ENCODE results near the gene RHO. TPM values are rescaled to one million over a fixed set of nuclear protein-coding genes. Genes with fewer than 3 reads are reported as not detected.
A peak's percentile ranks its signal among the peaks of the same experiment; 100 is the strongest.
"Not testable (repeated sequence)": the region's sequence is repeated elsewhere in the genome, so short reads cannot be mapped to it uniquely, and the experiment has no call there.

RHO gene
- total and polyA plus RNA-seq, 4 donors = 0.06 TPM; not detected in 3

DNA sequence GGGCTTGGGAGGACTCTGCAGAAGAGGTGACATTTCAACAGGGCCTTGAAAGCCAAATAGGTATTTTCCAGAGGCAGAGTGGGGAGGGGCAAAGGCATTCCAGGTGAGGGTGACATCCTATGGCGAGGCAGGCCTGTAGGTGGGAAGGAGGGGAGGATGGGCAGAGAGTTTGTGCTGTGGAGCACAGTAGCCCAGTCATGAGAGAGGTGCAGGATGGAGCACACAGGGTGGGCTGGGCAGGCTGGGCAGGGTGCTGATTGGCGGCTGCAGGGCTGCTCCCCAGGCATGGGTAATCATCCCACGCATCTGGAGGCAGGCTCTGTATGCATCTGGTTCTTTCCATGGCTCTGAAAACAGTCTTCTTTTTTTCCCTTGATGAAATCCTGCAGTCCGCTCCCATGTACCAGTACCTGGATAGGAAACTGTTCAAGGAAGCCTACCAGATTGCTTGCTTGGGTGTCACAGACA lies 40.5 kb upstream of the RHO start:
- H3K4me1 ChIP-seq (ENCODE audit: control insufficient read depth, insufficient read depth, low read length) = peaks cover 37% of the 10 kb centered on the region
- H3K27me3 ChIP-seq (ENCODE audit: control insufficient read depth, insufficient read depth, low read length); H3K27ac ChIP-seq (ENCODE audit: low read depth, low read length); H3K9me3 ChIP-seq (ENCODE audit: control insufficient read depth, insufficient read depth, low read length); DNase-seq (ENCODE audit: low read depth in 4 of 6, low spot score in 6 of 6); H3K4me3 ChIP-seq (ENCODE audit: low read depth, low read length): not testable (repeated sequence)
- 83% methylated on average over 4 of the region's 4 CpGs for WGBS (ENCODE audit: insufficient coverage)
- peaks cover 29% of the 10 kb centered on the region for H3K36me3 ChIP-seq (ENCODE audit: control insufficient read depth, insufficient read depth, low read length)

DNA sequence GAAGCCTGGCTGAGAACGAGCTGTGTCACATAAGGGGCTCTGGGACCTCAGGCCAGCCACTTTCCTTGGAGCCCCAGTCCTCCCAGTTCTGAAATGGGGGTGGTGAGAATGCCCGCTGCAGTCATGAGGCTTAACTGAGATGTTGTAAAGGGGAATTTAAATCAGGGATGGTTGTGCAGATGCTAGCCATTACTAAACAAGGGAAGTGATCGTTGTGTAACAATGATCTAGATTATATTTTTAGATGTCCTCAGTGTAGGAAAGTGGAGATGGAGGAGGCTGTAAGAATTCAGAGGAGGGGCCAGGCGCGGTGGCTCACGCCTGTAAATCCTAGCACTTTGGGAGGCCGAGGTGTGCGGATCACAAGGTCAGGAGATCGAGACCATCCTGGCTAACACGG lies 39.2 kb upstream of the RHO start:
- not testable (repeated sequence) for DNase-seq (ENCODE audit: low read depth in 4 of 6, low spot score in 6 of 6); H3K27ac ChIP-seq (ENCODE audit: low read depth, low read length); H3K9me3 ChIP-seq (ENCODE audit: control insufficient read depth, insufficient read depth, low read length); H3K27me3 ChIP-seq (ENCODE audit: control insufficient read depth, insufficient read depth, low read length); H3K4me3 ChIP-seq (ENCODE audit: low read depth, low read length)
- 96% methylated on average over 3 of the region's 10 CpGs for WGBS (ENCODE audit: insufficient coverage)
- H3K36me3 ChIP-seq (ENCODE audit: control insufficient read depth, insufficient read depth, low read length) = peaks cover 28% of the 10 kb centered on the region
- H3K4me1 ChIP-seq (ENCODE audit: control insufficient read depth, insufficient read depth, low read length) = peaks cover 37% of the 10 kb centered on the region

DNA sequence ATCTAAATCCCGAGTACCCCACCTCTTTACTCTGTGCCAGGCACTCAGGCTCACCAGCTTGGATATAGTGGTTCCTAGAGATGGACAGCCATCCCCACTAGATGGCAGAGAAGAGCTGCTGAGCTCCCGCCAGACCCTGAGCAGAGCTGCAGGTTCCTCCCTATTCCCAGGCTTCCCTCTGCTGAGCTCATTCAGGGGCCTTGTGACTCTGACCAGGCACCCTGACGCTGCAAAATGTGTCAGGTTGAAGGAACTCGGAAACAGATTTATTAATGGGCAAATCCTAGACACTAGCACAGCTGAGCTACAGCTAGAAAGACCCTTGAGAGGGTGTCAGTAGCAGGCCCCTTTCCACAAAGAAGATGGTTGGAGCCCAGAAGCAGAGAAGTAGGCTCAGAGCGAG lies 38.2 kb upstream of the RHO start:
- Histone ChIP-seq H3K36me3 (ENCODE audit: control insufficient read depth, insufficient read depth, low read length) (peaks cover 29% of the 10 kb centered on the region), H3K4me3 (ENCODE audit: low read depth, low read length) (no peak overlapping the region), H3K4me1 (ENCODE audit: control insufficient read depth, insufficient read depth, low read length) (peaks cover 37% of the 10 kb centered on the region), H3K27me3 (ENCODE audit: control insufficient read depth, insufficient read depth, low read length) (no peaks in the 10 kb centered on the region), H3K27ac (ENCODE audit: low read depth, low read length) (peak overlapping the region; percentile 40), H3K9me3 (ENCODE audit: control insufficient read depth, insufficient read depth, low read length) (no peaks in the 10 kb centered on the region)
- DNase-seq (ENCODE audit: low read depth in 4 of 6, low spot score in 6 of 6) = peak in 5 of 6 donors; percentile 48 to 92 (median 61)
- 24% methylated on average over 4 of the region's 5 CpGs for WGBS (ENCODE audit: insufficient coverage)

DNA sequence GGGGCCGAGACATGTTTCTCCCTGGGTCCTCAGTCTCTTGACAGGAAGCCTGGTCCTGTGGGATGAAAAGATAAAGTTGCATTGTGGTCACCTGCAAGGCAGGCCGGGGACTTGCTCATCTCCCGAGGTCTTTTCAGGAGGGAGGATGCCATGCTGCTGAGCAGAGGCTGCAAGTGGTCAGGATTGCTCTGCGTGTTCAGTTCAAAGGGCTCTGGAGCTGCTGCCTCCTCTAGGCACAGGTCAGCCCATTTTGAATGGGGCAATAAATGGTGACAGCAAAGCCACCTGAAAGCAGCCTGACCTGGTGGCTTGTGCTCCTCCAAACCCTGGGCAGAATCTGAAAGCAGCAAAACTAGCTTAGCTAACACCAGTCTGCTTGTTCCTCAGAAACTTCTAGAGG lies 37.4 kb upstream of the RHO start:
- not testable (repeated sequence) for H3K9me3 ChIP-seq (ENCODE audit: control insufficient read depth, insufficient read depth, low read length); H3K4me3 ChIP-seq (ENCODE audit: low read depth, low read length); DNase-seq (ENCODE audit: low read depth in 4 of 6, low spot score in 6 of 6); H3K27ac ChIP-seq (ENCODE audit: low read depth, low read length); H3K27me3 ChIP-seq (ENCODE audit: control insufficient read depth, insufficient read depth, low read length)
- 91% methylated on average over 4 of the region's 4 CpGs for WGBS (ENCODE audit: insufficient coverage)
- Histone ChIP-seq H3K4me1 (ENCODE audit: control insufficient read depth, insufficient read depth, low read length) (peaks cover 28% of the 10 kb centered on the region), H3K36me3 (ENCODE audit: control insufficient read depth, insufficient read depth, low read length) (peaks cover 33% of the 10 kb centered on the region)

DNA sequence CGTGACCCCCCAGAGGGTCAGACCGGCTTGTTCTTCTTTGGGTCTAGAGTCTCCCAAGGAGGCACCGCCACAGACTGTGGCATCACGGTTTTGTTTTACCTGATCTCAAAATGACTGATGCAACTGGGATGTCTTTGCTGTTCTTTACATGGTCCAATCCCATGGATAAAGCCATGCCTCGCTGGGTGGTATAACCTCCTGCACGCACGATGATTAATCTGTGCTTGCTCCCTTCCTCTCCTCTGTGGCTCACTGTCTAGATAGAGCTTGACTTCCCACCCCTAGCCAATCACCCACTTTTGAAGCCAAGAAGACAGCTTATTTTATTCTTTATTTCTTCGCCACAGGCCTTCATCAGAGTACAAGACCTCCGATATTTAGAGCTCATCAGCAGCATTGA lies 36.6 kb upstream of the RHO start:
- Histone ChIP-seq H3K4me3 (ENCODE audit: low read depth, low read length) (no peak overlapping the region), H3K27me3 (ENCODE audit: control insufficient read depth, insufficient read depth, low read length) (no peaks in the 10 kb centered on the region), H3K4me1 (ENCODE audit: control insufficient read depth, insufficient read depth, low read length) (peaks cover 25% of the 10 kb centered on the region), H3K9me3 (ENCODE audit: control insufficient read depth, insufficient read depth, low read length) (no peaks in the 10 kb centered on the region), H3K27ac (ENCODE audit: low read depth, low read length) (no peak overlapping the region), H3K36me3 (ENCODE audit: control insufficient read depth, insufficient read depth, low read length) (peaks cover 39% of the 10 kb centered on the region)
- DNase-seq (ENCODE audit: low read depth in 4 of 6, low spot score in 6 of 6) = no peak
- 94% methylated on average over 8 of the region's 9 CpGs for WGBS (ENCODE audit: insufficient coverage)

DNA sequence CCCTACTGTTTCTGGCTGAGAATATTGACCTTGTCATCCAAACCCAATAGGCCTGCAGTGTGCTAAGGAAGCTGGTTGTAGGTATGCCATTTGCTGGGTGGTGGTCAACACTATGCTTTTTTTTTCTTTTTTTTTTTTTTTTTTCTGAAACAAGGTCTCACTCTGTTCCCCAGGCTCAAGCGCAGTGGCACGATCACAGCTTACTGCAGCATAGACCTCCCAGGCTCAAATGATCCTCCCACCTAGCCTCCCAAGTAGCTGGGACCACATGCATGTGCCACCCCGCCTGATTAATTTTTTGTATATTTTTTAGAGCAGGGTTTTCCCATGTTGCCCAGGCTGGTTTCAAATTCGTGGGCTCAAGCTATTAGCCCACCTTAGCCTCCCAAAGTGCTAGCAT lies 35.7 kb upstream of the RHO start:
- peaks cover 46% of the 10 kb centered on the region for H3K36me3 ChIP-seq (ENCODE audit: control insufficient read depth, insufficient read depth, low read length)
- H3K4me1 ChIP-seq (ENCODE audit: control insufficient read depth, insufficient read depth, low read length) = peaks cover 16% of the 10 kb centered on the region
- no peak for DNase-seq (ENCODE audit: low read depth in 4 of 6, low spot score in 6 of 6)
- no peak overlapping the region for H3K27ac ChIP-seq (ENCODE audit: low read depth, low read length)
- no peak overlapping the region for H3K4me3 ChIP-seq (ENCODE audit: low read depth, low read length)
- H3K27me3 ChIP-seq (ENCODE audit: control insufficient read depth, insufficient read depth, low read length) = no peaks in the 10 kb centered on the region
- WGBS (ENCODE audit: insufficient coverage) = no CpG with 5 or more reads among the region's 4 CpGs
- H3K9me3 ChIP-seq (ENCODE audit: control insufficient read depth, insufficient read depth, low read length) = no peaks in the 10 kb centered on the region

DNA sequence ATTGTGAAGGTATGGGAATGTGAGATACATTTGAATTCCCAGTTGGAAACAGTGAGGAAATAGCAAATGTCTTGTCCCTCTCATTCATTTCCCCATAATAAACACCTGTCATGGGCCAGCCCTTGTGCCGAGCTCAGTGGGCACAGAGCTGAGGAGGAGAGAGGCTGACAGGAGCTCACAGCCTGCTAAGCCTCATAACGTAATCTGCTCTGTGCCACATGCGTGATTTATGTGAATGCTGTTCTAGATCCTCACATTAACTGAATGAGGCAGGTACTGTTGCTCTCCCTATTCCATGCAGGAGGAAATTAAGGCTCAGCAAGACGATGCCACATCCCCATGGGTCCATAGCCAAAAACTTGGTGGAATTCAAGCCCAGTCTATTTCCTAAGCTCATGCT lies 35.2 kb upstream of the RHO start:
- Histone ChIP-seq H3K9me3 (ENCODE audit: control insufficient read depth, insufficient read depth, low read length) (no peaks in the 10 kb centered on the region), H3K27ac (ENCODE audit: low read depth, low read length) (no peak overlapping the region), H3K4me3 (ENCODE audit: low read depth, low read length) (no peak overlapping the region), H3K27me3 (ENCODE audit: control insufficient read depth, insufficient read depth, low read length) (no peaks in the 10 kb centered on the region), H3K36me3 (ENCODE audit: control insufficient read depth, insufficient read depth, low read length) (peaks cover 44% of the 10 kb centered on the region), H3K4me1 (ENCODE audit: control insufficient read depth, insufficient read depth, low read length) (peaks cover 10% of the 10 kb centered on the region)
- no peak for DNase-seq (ENCODE audit: low read depth in 4 of 6, low spot score in 6 of 6)
- WGBS (ENCODE audit: insufficient coverage) = 86% methylated on average over 3 of the region's 4 CpGs

DNA sequence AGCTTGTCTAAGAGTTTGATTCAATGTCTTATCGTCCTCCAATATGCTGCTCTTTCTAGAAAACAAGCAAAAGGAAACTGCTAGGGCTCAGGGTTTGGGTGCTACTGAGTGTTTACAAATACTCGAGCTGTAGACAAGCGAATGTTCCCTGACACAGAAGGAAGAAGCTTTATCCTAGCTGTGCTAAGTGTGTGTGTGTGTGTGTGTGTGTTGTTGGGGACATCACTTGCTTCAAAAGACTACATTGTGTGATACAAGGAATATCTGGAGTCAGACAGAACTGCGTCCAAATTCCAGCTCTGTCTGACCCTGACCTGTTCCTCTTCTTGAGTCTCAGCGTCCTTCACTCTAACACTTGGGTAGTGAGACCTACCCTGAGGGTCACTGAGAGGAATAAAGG lies 33.9 kb upstream of the RHO start:
- H3K4me3 ChIP-seq (ENCODE audit: low read depth, low read length); H3K9me3 ChIP-seq (ENCODE audit: control insufficient read depth, insufficient read depth, low read length); H3K27me3 ChIP-seq (ENCODE audit: control insufficient read depth, insufficient read depth, low read length); DNase-seq (ENCODE audit: low read depth in 4 of 6, low spot score in 6 of 6); H3K4me1 ChIP-seq (ENCODE audit: control insufficient read depth, insufficient read depth, low read length): not testable (repeated sequence)
- Histone ChIP-seq H3K36me3 (ENCODE audit: control insufficient read depth, insufficient read depth, low read length) (peaks cover 43% of the 10 kb centered on the region), H3K27ac (ENCODE audit: low read depth, low read length) (peak overlapping the region; percentile 61)
- 80% methylated on average over 3 of the region's 5 CpGs for WGBS (ENCODE audit: insufficient coverage)

DNA sequence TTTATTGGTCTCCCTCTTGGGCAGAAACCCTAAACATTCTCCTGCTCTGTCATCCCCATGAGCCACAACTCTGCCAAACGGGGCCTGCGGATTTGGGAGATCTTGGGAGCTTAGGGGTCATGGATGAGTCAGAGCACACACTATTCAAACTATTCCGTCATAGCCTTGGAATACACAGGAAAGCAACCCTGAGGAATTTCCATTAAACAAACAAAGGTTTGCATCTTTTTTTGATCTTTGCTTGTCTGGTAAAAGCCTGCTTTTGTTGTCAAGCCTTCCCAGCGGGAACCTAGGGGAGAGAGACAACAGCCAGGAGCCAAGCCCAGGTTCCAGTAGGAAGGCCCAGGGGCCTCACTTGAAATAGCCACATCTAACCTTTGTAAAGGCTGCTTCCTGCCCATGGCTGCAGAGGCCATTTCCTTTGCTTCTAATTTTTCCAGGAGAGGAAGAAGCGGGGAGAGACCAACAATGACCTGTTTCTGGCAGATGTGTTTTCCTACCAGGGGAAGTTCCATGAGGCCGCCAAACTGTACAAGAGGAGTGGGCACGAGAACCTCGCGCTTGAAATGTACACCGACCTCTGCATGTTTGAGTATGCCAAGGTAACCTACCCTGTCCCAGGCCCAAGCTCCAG lies 33.3 kb upstream of the RHO start:
- not testable (repeated sequence) for H3K27me3 ChIP-seq (ENCODE audit: control insufficient read depth, insufficient read depth, low read length); DNase-seq (ENCODE audit: low read depth in 4 of 6, low spot score in 6 of 6); H3K4me1 ChIP-seq (ENCODE audit: control insufficient read depth, insufficient read depth, low read length); H3K9me3 ChIP-seq (ENCODE audit: control insufficient read depth, insufficient read depth, low read length); H3K4me3 ChIP-seq (ENCODE audit: low read depth, low read length)
- H3K36me3 ChIP-seq (ENCODE audit: control insufficient read depth, insufficient read depth, low read length) = peaks cover 47% of the 10 kb centered on the region
- WGBS (ENCODE audit: insufficient coverage) = 88% methylated on average over 6 of the region's 10 CpGs
- H3K27ac ChIP-seq (ENCODE audit: low read depth, low read length) = peak overlapping the region; percentile 64

DNA sequence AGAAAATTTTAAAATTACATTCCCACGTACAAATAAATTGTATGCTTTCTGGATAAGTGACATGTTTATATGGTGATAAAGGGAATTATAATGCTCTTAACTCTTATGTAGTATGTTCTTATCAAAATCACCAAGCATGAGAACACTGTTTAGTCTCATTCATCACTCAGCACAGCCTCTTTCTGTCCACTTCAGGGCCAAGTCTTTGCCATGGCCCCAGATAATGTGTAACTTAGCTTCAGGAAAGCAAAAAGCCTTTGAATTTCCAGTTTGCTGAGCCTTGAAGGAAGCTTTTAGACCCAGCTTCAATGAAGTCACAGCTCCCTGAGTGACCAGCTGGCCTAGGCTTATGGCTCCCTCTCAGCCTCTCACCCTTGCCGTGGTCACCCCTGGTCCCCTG lies 30.6 kb upstream of the RHO start:
- H3K4me1 ChIP-seq (ENCODE audit: control insufficient read depth, insufficient read depth, low read length); H3K27ac ChIP-seq (ENCODE audit: low read depth, low read length); H3K27me3 ChIP-seq (ENCODE audit: control insufficient read depth, insufficient read depth, low read length); H3K9me3 ChIP-seq (ENCODE audit: control insufficient read depth, insufficient read depth, low read length); H3K4me3 ChIP-seq (ENCODE audit: low read depth, low read length); DNase-seq (ENCODE audit: low read depth in 4 of 6, low spot score in 6 of 6): not testable (repeated sequence)
- WGBS (ENCODE audit: insufficient coverage) = 93% methylated on average over 1 of the region's 2 CpGs
- H3K36me3 ChIP-seq (ENCODE audit: control insufficient read depth, insufficient read depth, low read length) = peaks cover 51% of the 10 kb centered on the region
